Activated CD8-positive, alpha-beta memory T cell treated with anti-CD3 and anti-CD28 coated beads for 36 hours (primary cell): ENCODE data around the gene FTCD. TPM values are rescaled to one million over a fixed set of nuclear protein-coding genes. Genes with fewer than 3 reads are reported as not detected.

Experiments
- CTCF ChIA-PET: fragments of 350-600 bp; sonication (Branson Sonifier 250); formaldehyde crosslinking; loops from one replicate; lab custom pipeline; 2021; ENCODE audit warnings: antibody characterized with exemption; lab: Charles Lee
- POLR2A ChIA-PET: fragments of 350-600 bp; sonication (Branson Sonifier 250); formaldehyde crosslinking; loops from one replicate; lab custom pipeline; 2021; ENCODE audit warnings: antibody characterized with exemption; lab: Charles Lee
- total RNA-seq, 2 experiments: library from RNA; stranded (reverse); gene quantifications; one replicate each; pipeline ENCODE4 v1.2.3, GENCODE V29; 2021

The FTCD gene
- total RNA-seq, 2 experiments from 2014 or later: 0.23 TPM; not detected in 1

- POLR2A ChIA-PET: no interaction called here
- CTCF ChIA-PET: no interaction called here
Measured at GRCh38 chr21:46128933-46129571, 26.3 kb downstream of the FTCD start.

- ChIA-PET POLR2A (no interaction called here), CTCF (no interaction called here)
Measured at GRCh38 chr21:46128106-46128932, 27.1 kb downstream of the FTCD start.

- ChIA-PET POLR2A (no interaction called here), CTCF (no interaction called here)
Measured at GRCh38 chr21:46127239-46128105, 27.9 kb downstream of the FTCD start.

GRCh38 chr21:46126309-46127238 lies 28.8 kb downstream of the FTCD start:
- POLR2A ChIA-PET: no interaction called here
- CTCF ChIA-PET: no interaction called here

GRCh38 chr21:46125846-46126301 lies 29.5 kb downstream of the FTCD start:
- CTCF ChIA-PET: no interaction called here
- POLR2A ChIA-PET: no interaction called here

GRCh38 chr21:46124926-46125845 lies 30.2 kb downstream of the FTCD start:
- ChIA-PET CTCF (no interaction called here), POLR2A (no interaction called here)

- ChIA-PET POLR2A (no interaction called here), CTCF (no interaction called here)
Measured at GRCh38 chr21:46124083-46124925, 31.1 kb downstream of the FTCD start.

GRCh38 chr21:46122758-46123683 lies 32.4 kb downstream of the FTCD start:
- ChIA-PET POLR2A (no interaction called here), CTCF (no interaction called here)

- POLR2A ChIA-PET: no interaction called here
Measured at GRCh38 chr21:46122237-46122671, 33.1 kb downstream of the FTCD start.

GRCh38 chr21:46121286-46122221 lies 33.8 kb downstream of the FTCD start:
- ChIA-PET POLR2A (no interaction called here), CTCF (no interaction called here)

More at GRCh38 chr21:46122237-46122671, 33.1 kb downstream of the FTCD start:
- CTCF ChIA-PET: no interaction called here

- CTCF ChIA-PET: no interaction called here
- POLR2A ChIA-PET: no interaction called here
Measured at GRCh38 chr21:46120301-46121285, 34.8 kb downstream of the FTCD start.

- POLR2A ChIA-PET: no interaction called here
- CTCF ChIA-PET: no interaction called here
Measured at GRCh38 chr21:46119637-46120271, 35.6 kb downstream of the FTCD start.

- CTCF ChIA-PET: no interaction called here
- POLR2A ChIA-PET: no interaction called here
Measured at GRCh38 chr21:46119144-46119636, 36.2 kb downstream of the FTCD start.
